Measurements from ENCODE around the gene CHD6.

- TF ChIP-seq CTCF (conservative IDR thresholded peaks at IDR 0.05) (no peak), ZFX (IDR thresholded peaks at IDR 0.05) (no peak)
Measured at GRCh38 chr20:41412324-41413120, 205.7 kb downstream of the CHD6 start.

Data from C4-2B (cell line).